Smooth muscle cell (in vitro differentiated cells): ENCODE results near the gene ACVR1C. TPM values are rescaled to one million over a fixed set of nuclear protein-coding genes. Genes with fewer than 3 reads are reported as not detected.

Source experiments
- DNase-seq: peaks from one replicate; lab custom pipeline; 2025; ENCODE audit not compliant: unreplicated experiment; lab: John Stamatoyannopoulos, UW
- H2AFZ ChIP-seq: fragments of 200-600 bp; sonication (generic); 2 replicates; pipeline ENCODE4 v1.6.0; 2016; ENCODE audit warnings: antibody characterized with exemption, low read depth, mild to moderate bottlenecking
- H3F3A ChIP-seq: fragments of 200-600 bp; sonication (generic); 2 replicates; pipeline ENCODE4 v1.6.0; 2017; ENCODE audit warnings: antibody characterized with exemption, low read depth
- H3K27ac ChIP-seq: fragments of 200-600 bp; sonication (generic); 2 replicates; pipeline ENCODE4 v1.5.1; 2016; ENCODE audit warnings: low read depth, mild to moderate bottlenecking
- H3K27me3 ChIP-seq: fragments of 200-600 bp; sonication (generic); 2 replicates; pipeline ENCODE4 v1.6.1; 2016; ENCODE audit warnings: low read depth, mild to moderate bottlenecking
- H3K36me3 ChIP-seq: fragments of 200-600 bp; sonication (generic); 2 replicates; pipeline ENCODE4 v1.5.1; 2016; ENCODE audit warnings: low read depth
- H3K4me1 ChIP-seq: fragments of 200-600 bp; sonication (generic); 2 replicates; pipeline ENCODE4 v1.5.1; 2016; ENCODE audit warnings: low read depth
- H3K4me2 ChIP-seq: fragments of 200-600 bp; sonication (generic); 2 replicates; pipeline ENCODE4 v1.6.0; 2016; ENCODE audit warnings: mild to moderate bottlenecking
- H3K4me3 ChIP-seq: fragments of 200-600 bp; sonication (generic); 2 replicates; pipeline ENCODE4 v1.5.1; 2016; ENCODE audit warnings: mild to moderate bottlenecking
- H3K79me2 ChIP-seq: fragments of 200-600 bp; sonication (generic); 2 replicates; pipeline ENCODE4 v1.6.0; 2016; ENCODE audit warnings: low read depth, mild to moderate bottlenecking
- H3K9ac ChIP-seq: fragments of 200-600 bp; sonication (generic); 2 replicates; pipeline ENCODE4 v1.6.0; 2016; ENCODE audit warnings: low read depth
- H3K9me3 ChIP-seq: fragments of 200-600 bp; sonication (generic); replicated peaks from 2 replicates; pipeline ENCODE4 v1.5.1; 2016; ENCODE audit warnings: low read depth
- H4K20me1 ChIP-seq: fragments of 200-600 bp; sonication (generic); 2 replicates; pipeline ENCODE4 v1.6.0; 2016; ENCODE audit warnings: low read depth
- CTCF ChIP-seq: fragments of 200-600 bp; sonication (generic); IDR thresholded peaks from 2 replicates; pipeline ENCODE4 v1.5.1; 2017; ENCODE audit warnings: borderline replicate concordance, mild to moderate bottlenecking, antibody characterized with exemption; ENCODE audit not compliant: insufficient read depth, poor library complexity, severe bottlenecking
- WGBS: methylation state at CpG from one replicate; pipeline ENCODE4 v1.1.7; 2016; ENCODE audit warnings: low lambda C conversion rate; 5-methylcytosine and 5-hydroxymethylcytosine counted together
- polyA plus RNA-seq: library from polyadenylated mRNA; unstranded; fragments of >200 nt; fragmentation: Nextera tagmentation; extraction: Ambion mirVana; gene quantifications from 2 replicates; pipeline ENCODE4 v1.2.1, GENCODE V29; 2016
- total RNA-seq: library from RNA; depleted of rRNA; stranded (reverse); fragments of >200 nt; gene quantifications from 2 replicates; pipeline ENCODE4 v1.2.3, GENCODE V29; 2014

The ACVR1C gene
- total and polyA plus RNA-seq, 2 experiments from 2014 or later: 0.36 TPM; not detected in 1

GRCh38 chr2:157593411-157593810 lies 35.3 kb downstream of the ACVR1C start:
- Histone ChIP-seq H3K79me2 (no peaks in the 10 kb centered on the region), H2AFZ (no peak overlapping the region), H3K4me2 (no peak overlapping the region), H3K9me3 (no peaks in the 10 kb centered on the region), H4K20me1 (no peaks in the 10 kb centered on the region), H3K4me1 (no peaks in the 10 kb centered on the region), H3K36me3 (no peaks in the 10 kb centered on the region), H3K9ac (no peak overlapping the region), H3K4me3 (no peak overlapping the region), H3K27ac (no peak overlapping the region), H3K27me3 (peaks cover 41% of the 10 kb centered on the region), H3F3A (no peaks in the 10 kb centered on the region)
- 67% methylated on average over 1 of the region's 1 CpG for WGBS
- TF ChIP-seq CTCF: no peak
- no peak for DNase-seq

DNA sequence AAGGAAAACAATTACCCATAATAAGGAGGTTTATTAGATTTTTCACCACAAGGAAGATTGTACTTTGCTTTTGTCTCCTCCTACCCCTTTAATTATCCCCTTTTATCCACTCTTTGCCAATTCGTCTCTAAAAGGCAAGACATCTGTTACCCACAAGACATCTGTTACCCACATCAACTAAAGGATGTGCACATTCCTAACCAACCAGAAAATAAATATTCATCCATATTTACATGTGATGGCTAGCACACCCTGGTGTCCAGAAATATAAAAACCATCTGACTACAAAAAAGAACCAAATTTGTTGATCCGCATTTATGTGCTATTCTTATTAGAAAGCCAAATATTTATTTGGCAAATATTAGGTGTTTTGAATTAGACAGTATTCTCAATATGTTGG lies 35.7 kb downstream of the ACVR1C start:
- no peaks in the 10 kb centered on the region for H3K9me3 ChIP-seq
- no peak overlapping the region for H2AFZ ChIP-seq
- no peaks in the 10 kb centered on the region for H3K36me3 ChIP-seq
- H3K4me1 ChIP-seq: no peaks in the 10 kb centered on the region
- peak; percentile 35 for TF ChIP-seq CTCF
- no peak overlapping the region for H3K9ac ChIP-seq
- no peaks in the 10 kb centered on the region for H4K20me1 ChIP-seq
- no peak for DNase-seq
- no peaks in the 10 kb centered on the region for H3K79me2 ChIP-seq
- no peak overlapping the region for H3K4me2 ChIP-seq
- no peak overlapping the region for H3K27ac ChIP-seq
- no peaks in the 10 kb centered on the region for H3F3A ChIP-seq
- H3K27me3 ChIP-seq: peaks cover 38% of the 10 kb centered on the region
- no peak overlapping the region for H3K4me3 ChIP-seq
- 82% methylated on average over 2 of the region's 2 CpGs for WGBS

GRCh38 chr2:157592374-157592773 lies 36.3 kb downstream of the ACVR1C start:
- H3K79me2 ChIP-seq: no peaks in the 10 kb centered on the region
- no peak overlapping the region for H3K4me2 ChIP-seq
- no peaks in the 10 kb centered on the region for H4K20me1 ChIP-seq
- H3K27me3 ChIP-seq: peaks cover 33% of the 10 kb centered on the region
- no peaks in the 10 kb centered on the region for H3K4me1 ChIP-seq
- no peaks in the 10 kb centered on the region for H3K36me3 ChIP-seq
- TF ChIP-seq CTCF: no peak
- H3F3A ChIP-seq: no peaks in the 10 kb centered on the region
- no peak overlapping the region for H2AFZ ChIP-seq
- no peak overlapping the region for H3K9ac ChIP-seq
- no peak overlapping the region for H3K27ac ChIP-seq
- no peak overlapping the region for H3K4me3 ChIP-seq
- WGBS: 83% methylated on average over 3 of the region's 3 CpGs
- H3K9me3 ChIP-seq: no peaks in the 10 kb centered on the region
- no peak for DNase-seq

DNA sequence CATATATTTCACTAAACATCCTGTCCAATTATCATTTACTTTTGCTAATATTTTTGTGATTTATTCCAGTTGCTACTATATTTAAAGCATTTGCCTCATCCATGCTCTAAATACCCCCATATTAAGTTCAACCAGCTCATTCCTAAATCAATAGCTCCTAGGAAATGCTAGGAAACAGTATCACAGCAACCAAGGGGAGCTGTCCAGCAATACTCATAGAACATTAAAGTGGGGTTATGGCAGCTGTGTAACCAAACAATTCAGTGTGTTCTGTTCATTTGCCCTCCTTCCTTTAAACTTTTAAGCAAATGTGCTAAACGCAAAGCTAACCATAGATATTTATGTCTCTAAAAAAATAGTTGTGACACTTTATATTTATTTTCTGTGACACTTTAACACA lies 41.1 kb downstream of the ACVR1C start:
- no peaks in the 10 kb centered on the region for H3F3A ChIP-seq
- TF ChIP-seq CTCF: no peak
- H4K20me1 ChIP-seq: no peaks in the 10 kb centered on the region
- no peak overlapping the region for H3K4me2 ChIP-seq
- H3K79me2 ChIP-seq: no peaks in the 10 kb centered on the region
- no peak overlapping the region for H2AFZ ChIP-seq
- H3K9me3 ChIP-seq: no peaks in the 10 kb centered on the region
- no peak overlapping the region for H3K9ac ChIP-seq
- no peaks in the 10 kb centered on the region for H3K27me3 ChIP-seq
- WGBS: 80% methylated on average over 1 of the region's 1 CpG
- DNase-seq: no peak
- no peaks in the 10 kb centered on the region for H3K4me1 ChIP-seq
- H3K27ac ChIP-seq: no peak overlapping the region
- no peaks in the 10 kb centered on the region for H3K36me3 ChIP-seq
- H3K4me3 ChIP-seq: no peak overlapping the region
